ENCODE data around the gene NOL9. TPM values are rescaled to one million over a fixed set of nuclear protein-coding genes. Genes with fewer than 3 reads are reported as not detected.

Gene NOL9
- total and polyA plus RNA-seq, 4 donors: 3.4 to 29.4 (median 16.7) TPM

- H3K9me3 ChIP-seq (ENCODE audit: control insufficient read depth in 4 of 4, insufficient read depth in 3 of 4, low read length in 3 of 4): no peaks in the 10 kb centered on the region
- ATAC-seq (ENCODE audit: insufficient read depth, low FRiP score) (no peak), DNase-seq (no peak)
- H3K27me3 ChIP-seq (ENCODE audit: control insufficient read depth in 3 of 3, insufficient read depth in 3 of 3, low read length in 2 of 3): no peaks in the 10 kb centered on the region
- TF ChIP-seq CTCF (IDR thresholded peaks at IDR 0.05; ENCODE audit: control extremely low read depth, extremely low read depth): no peak
- peaks cover 0 to 45% (median 18%) of the 10 kb centered on the region in 4 donors for H3K36me3 ChIP-seq (ENCODE audit: control insufficient read depth in 4 of 4, insufficient read depth in 4 of 4, low read length in 4 of 4)
- WGBS, 2 donors: 78 to 82% methylated on average over 25 of the region's 25 CpGs
- peaks cover 0 to 5% (median 0%) of the 10 kb centered on the region in 5 donors for H3K4me1 ChIP-seq (ENCODE audit: control insufficient read depth in 5 of 5, insufficient read depth in 5 of 5, low read length in 5 of 5)
- no peak overlapping the region for H3K4me3 ChIP-seq
- H3K9ac ChIP-seq (ENCODE audit: insufficient read depth in 1 of 2, low read length in 2 of 2): no peak overlapping the region
- no peak overlapping the region for H3K27ac ChIP-seq (ENCODE audit: low read depth in 1 of 2, low read length in 1 of 2)
Measured at GRCh38 chr1:6588128-6588892, 34.0 kb upstream of the NOL9 start.

- WGBS, 2 donors: 58 to 60% methylated on average over 13 of the region's 13 CpGs
- no peak for DNase-seq
- no peak for TF ChIP-seq CTCF (IDR thresholded peaks at IDR 0.05; ENCODE audit: control extremely low read depth, extremely low read depth)
Measured at GRCh38 chr1:6587261-6588005, 33.1 kb upstream of the NOL9 start.

GRCh38 chr1:6586404-6586816 is 32.1 kb upstream of the NOL9 start:
- Histone ChIP-seq H3K4me3 (no peak overlapping the region), H3K9me3 (ENCODE audit: control insufficient read depth in 4 of 4, insufficient read depth in 3 of 4, low read length in 3 of 4) (no peaks in the 10 kb centered on the region), H3K9ac (ENCODE audit: insufficient read depth in 1 of 2, low read length in 2 of 2) (no peak overlapping the region), H3K27ac (ENCODE audit: low read depth in 1 of 2, low read length in 1 of 2) (no peak overlapping the region), H3K36me3 (ENCODE audit: control insufficient read depth in 4 of 4, insufficient read depth in 4 of 4, low read length in 4 of 4) (peaks cover 0 to 31% (median 16%) of the 10 kb centered on the region in 4 donors), H3K4me1 (ENCODE audit: control insufficient read depth in 5 of 5, insufficient read depth in 5 of 5, low read length in 5 of 5) (peaks cover 0 to 5% (median 0%) of the 10 kb centered on the region in 5 donors), H3K27me3 (ENCODE audit: control insufficient read depth in 3 of 3, insufficient read depth in 3 of 3, low read length in 2 of 3) (no peaks in the 10 kb centered on the region)
- 93% methylated on average over 11 of the region's 11 CpGs for WGBS, 2 donors
- DNase-seq (no peak), ATAC-seq (ENCODE audit: insufficient read depth, low FRiP score) (no peak)
- TF ChIP-seq CTCF (IDR thresholded peaks at IDR 0.05; ENCODE audit: control extremely low read depth, extremely low read depth): no peak

More at GRCh38 chr1:6587261-6588005, 33.1 kb upstream of the NOL9 start:
- ATAC-seq (ENCODE audit: insufficient read depth, low FRiP score): no peak
- H3K27ac ChIP-seq (ENCODE audit: low read depth in 1 of 2, low read length in 1 of 2): no peak overlapping the region
- H3K36me3 ChIP-seq (ENCODE audit: control insufficient read depth in 4 of 4, insufficient read depth in 4 of 4, low read length in 4 of 4): peaks cover 0 to 36% (median 15%) of the 10 kb centered on the region in 4 donors
- H3K27me3 ChIP-seq (ENCODE audit: control insufficient read depth in 3 of 3, insufficient read depth in 3 of 3, low read length in 2 of 3): no peaks in the 10 kb centered on the region
- peaks cover 0 to 5% (median 0%) of the 10 kb centered on the region in 5 donors for H3K4me1 ChIP-seq (ENCODE audit: control insufficient read depth in 5 of 5, insufficient read depth in 5 of 5, low read length in 5 of 5)
- H3K9ac ChIP-seq (ENCODE audit: insufficient read depth in 1 of 2, low read length in 2 of 2): no peak overlapping the region
- no peak overlapping the region for H3K4me3 ChIP-seq
- H3K9me3 ChIP-seq (ENCODE audit: control insufficient read depth in 4 of 4, insufficient read depth in 3 of 4, low read length in 3 of 4): no peaks in the 10 kb centered on the region

Measured in lung (tissue), 12 donors.